Transverse colon (tissue), 4 donors: Measurements from ENCODE around the gene PIK3CB. TPM values are rescaled to one million over a fixed set of nuclear protein-coding genes. Genes with fewer than 3 reads are reported as not detected.

ENCODE experiments used
- DNase-seq: peaks from one replicate; pipeline ENCODE4 v3.0.0-alpha.2; 2019
- H3K27ac ChIP-seq, 4 donors: fragments of 200-600 bp; sonication (generic); 2 replicates each; pipeline ENCODE4 v1.5.1; 2016 to 2018; ENCODE audit warnings: inconsistent platforms in 4 of 4
- H3K27me3 ChIP-seq: fragments of 200-600 bp; sonication (generic); 2 replicates; pipeline ENCODE4 v1.5.1; 2017; ENCODE audit warnings: inconsistent platforms
- H3K36me3 ChIP-seq, 4 donors: fragments of 200-600 bp; sonication (generic); 2 replicates each; pipeline ENCODE4 v1.5.1; 2017 to 2019; ENCODE audit warnings: inconsistent platforms in 4 of 4
- H3K4me1 ChIP-seq, 4 donors: fragments of 200-600 bp; sonication (generic); 2 replicates each; pipeline ENCODE4 v1.5.1; 2017 to 2020; ENCODE audit warnings: inconsistent platforms in 4 of 4
- H3K4me3 ChIP-seq, 4 donors: fragments of 200-600 bp; sonication (generic); 1 replicate in 1 of 4; 2 replicates in 3 of 4; pipeline versions ENCODE4 v1.5.1 to v1.6.1; 2017 to 2019; ENCODE audit warnings: inconsistent platforms in 4 of 4
- H3K9me3 ChIP-seq, 2 donors: fragments of 200-600 bp; sonication (generic); 2 replicates each; pipeline ENCODE4 v1.5.1; 2017 to 2019; ENCODE audit warnings: inconsistent platforms in 2 of 2
- EP300 ChIP-seq: sonication (generic); formaldehyde crosslinking; IDR thresholded peaks from one replicate; pipeline ENCODE4 v1.6.1; 2017; ENCODE audit warnings: antibody characterized with exemption, low read depth
- POLR2A ChIP-seq: fragments of 450-650 bp; IDR thresholded peaks from one replicate; pipeline ENCODE4 v1.6.1; 2016; ENCODE audit warnings: antibody characterized with exemption, mild to moderate bottlenecking, moderate library complexity
- POLR2AphosphoS5 ChIP-seq, 3 donors: sonication (generic); formaldehyde crosslinking; IDR thresholded peaks; one replicate each; pipeline ENCODE4 v1.6.1; 2016; ENCODE audit warnings: antibody characterized with exemption in 3 of 3
- WGBS, 2 donors: methylation state at CpG; one replicate each; pipeline ENCODE4 v1.1.5; 2018; ENCODE audit warnings: low coverage in 1 of 2; 5-methylcytosine and 5-hydroxymethylcytosine counted together
- in situ Hi-C, 4 donors: fragments of 200-750 bp; cut with MboI; loops; one replicate each; pipeline versions ENCODE4 v1.15.0 to v1.15.1; 2017; ENCODE audit warnings: low sequenced_read_pairs in 3 of 4, low pct_ligation_motif_present in 1 of 4, low pct_unique_long_range_greater_than_20kb in 1 of 4
- intact Hi-C: fragments of 100-400 bp; cut with DNase I; formaldehyde crosslinking; loops from one replicate; pipeline ENCODE4 v1.15.1; 2023; ENCODE audit warnings: low total_unique reads
- total RNA-seq, 4 donors: library from RNA; depleted of rRNA; stranded (reverse); fragments of >200 nt; gene quantifications; one replicate each; pipeline ENCODE4 v1.1.0, GENCODE V29; 2016
- TF ChIP-seq, protein P1 (sequence below), 5 experiments: fragments of 200-600 bp in 3 of 5; fragments of 450-650 bp in 2 of 5; sonication (generic) in 3 of 5; IDR thresholded peaks; 1 replicate in 2 of 5; 2 replicates in 3 of 5; pipeline ENCODE4 v1.5.1; 2016 to 2017; ENCODE audit warnings: antibody characterized with exemption in 5 of 5, inconsistent platforms in 3 of 5, mild to moderate bottlenecking in 2 of 5, moderate library complexity in 1 of 5

The PIK3CB gene
- total RNA-seq, 4 donors from 2014 or later: 52.4 to 98.4 (median 76.0) TPM

DNA sequence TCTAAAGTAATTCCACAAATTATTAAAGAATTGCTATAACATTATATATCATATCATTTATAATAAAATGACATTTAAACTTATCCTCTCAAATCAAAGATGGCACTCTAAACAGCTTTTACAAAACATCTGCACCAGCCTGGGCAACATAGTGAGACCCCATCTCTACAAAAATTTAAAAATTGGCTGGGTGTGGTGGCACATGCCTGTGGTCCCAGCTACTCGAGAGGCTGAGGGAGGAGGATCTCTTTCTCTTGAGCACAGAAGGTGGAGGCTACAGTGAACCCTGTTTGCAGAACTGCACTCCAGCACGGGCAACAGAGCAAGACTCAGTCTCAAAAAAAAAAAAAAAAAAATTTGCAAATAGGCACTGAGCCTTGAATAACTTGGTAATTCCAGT lies 63.1 kb downstream of the PIK3CB start:
- TF ChIP-seq POLR2A (no peak), EP300 (no peak), POLR2AphosphoS5 (IDR thresholded peaks at IDR 0.05) (no peak)
- TF ChIP-seq, protein P1, sequence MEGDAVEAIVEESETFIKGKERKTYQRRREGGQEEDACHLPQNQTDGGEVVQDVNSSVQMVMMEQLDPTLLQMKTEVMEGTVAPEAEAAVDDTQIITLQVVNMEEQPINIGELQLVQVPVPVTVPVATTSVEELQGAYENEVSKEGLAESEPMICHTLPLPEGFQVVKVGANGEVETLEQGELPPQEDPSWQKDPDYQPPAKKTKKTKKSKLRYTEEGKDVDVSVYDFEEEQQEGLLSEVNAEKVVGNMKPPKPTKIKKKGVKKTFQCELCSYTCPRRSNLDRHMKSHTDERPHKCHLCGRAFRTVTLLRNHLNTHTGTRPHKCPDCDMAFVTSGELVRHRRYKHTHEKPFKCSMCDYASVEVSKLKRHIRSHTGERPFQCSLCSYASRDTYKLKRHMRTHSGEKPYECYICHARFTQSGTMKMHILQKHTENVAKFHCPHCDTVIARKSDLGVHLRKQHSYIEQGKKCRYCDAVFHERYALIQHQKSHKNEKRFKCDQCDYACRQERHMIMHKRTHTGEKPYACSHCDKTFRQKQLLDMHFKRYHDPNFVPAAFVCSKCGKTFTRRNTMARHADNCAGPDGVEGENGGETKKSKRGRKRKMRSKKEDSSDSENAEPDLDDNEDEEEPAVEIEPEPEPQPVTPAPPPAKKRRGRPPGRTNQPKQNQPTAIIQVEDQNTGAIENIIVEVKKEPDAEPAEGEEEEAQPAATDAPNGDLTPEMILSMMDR (IDR thresholded peaks at IDR 0.05): no peak

DNA sequence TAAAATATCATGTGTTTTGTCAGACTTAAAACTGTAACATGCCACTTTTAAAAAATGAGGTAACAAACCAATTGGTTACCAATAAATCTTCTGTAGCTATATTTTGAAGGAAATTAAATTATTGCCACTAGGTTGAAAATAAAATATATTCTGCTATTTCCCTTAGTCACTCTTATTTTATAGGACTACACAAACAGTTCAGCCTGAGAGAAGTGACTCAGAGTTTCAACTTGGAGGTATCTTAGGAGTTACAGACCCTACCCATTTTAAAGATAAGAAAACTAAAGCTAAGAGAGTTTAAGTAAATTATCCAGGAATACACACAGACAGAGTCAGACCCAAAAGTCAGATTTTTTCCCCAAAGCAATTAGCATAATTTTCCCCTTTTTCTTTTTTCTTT lies 65.1 kb downstream of the PIK3CB start:
- in situ Hi-C loops: no loop called here
- intact Hi-C loops: no loop called here
- no peaks in the 10 kb centered on the region for H3K9me3 ChIP-seq
- H3K27ac ChIP-seq: no peak overlapping the region
- H3K4me1 ChIP-seq: peaks cover 0 to 7% (median 3%) of the 10 kb centered on the region in 4 donors
- TF ChIP-seq POLR2A (no peak), POLR2AphosphoS5 (IDR thresholded peaks at IDR 0.05) (no peak), EP300 (no peak)
- TF ChIP-seq, protein P1 (IDR thresholded peaks at IDR 0.05): no peak
- no peak for DNase-seq
- no peaks in the 10 kb centered on the region for H3K27me3 ChIP-seq
- no peak overlapping the region for H3K4me3 ChIP-seq
- H3K36me3 ChIP-seq: peaks cover 0 to 9% (median 2%) of the 10 kb centered on the region in 4 donors

More for the DNA sequence above, 63.1 kb downstream of the PIK3CB start:
- Histone ChIP-seq H3K27me3 (no peaks in the 10 kb centered on the region), H3K4me1 (peaks cover 5 to 21% (median 13%) of the 10 kb centered on the region in 4 donors), H3K27ac (no peak overlapping the region), H3K36me3 (peaks cover 0 to 9% (median 2%) of the 10 kb centered on the region in 4 donors), H3K4me3 (no peak overlapping the region), H3K9me3 (no peaks in the 10 kb centered on the region)
- in situ Hi-C loops: no loop called here
- 100% methylated on average over 2 of the region's 2 CpGs for WGBS, 2 donors
- DNase-seq: no peak
- intact Hi-C loops: no loop called here

DNA sequence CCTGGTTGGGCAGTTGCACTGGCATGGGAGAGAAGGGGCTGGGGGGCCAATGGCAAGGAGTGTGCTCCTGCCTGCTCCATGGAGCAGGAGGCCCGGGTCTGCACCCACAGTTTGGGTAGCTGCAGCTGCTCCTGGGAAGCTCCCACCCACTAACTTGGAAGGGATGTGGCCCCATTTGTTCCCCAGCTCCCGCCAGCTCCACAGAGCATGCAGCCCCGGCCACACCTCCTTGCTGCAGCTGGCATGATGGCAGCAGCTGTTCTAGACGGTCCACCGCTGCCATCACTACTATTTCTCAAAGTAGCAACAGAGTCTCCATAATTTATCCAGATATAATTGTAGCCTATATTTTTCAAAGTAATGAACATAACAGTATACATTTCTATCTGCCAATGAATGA lies 65.8 kb downstream of the PIK3CB start:
- Histone ChIP-seq H3K27me3 (no peaks in the 10 kb centered on the region), H3K4me1 (peaks cover 0 to under 1% (median 0%) of the 10 kb centered on the region in 4 donors), H3K36me3 (peaks cover 0 to 9% (median 2%) of the 10 kb centered on the region in 4 donors), H3K9me3 (no peaks in the 10 kb centered on the region), H3K4me3 (no peak overlapping the region), H3K27ac (no peak overlapping the region)
- TF ChIP-seq, protein P1 (IDR thresholded peaks at IDR 0.05): no peak
- TF ChIP-seq POLR2A (no peak), EP300 (no peak), POLR2AphosphoS5 (IDR thresholded peaks at IDR 0.05) (no peak)
- in situ Hi-C loops (no loop called here), intact Hi-C loops (no loop called here)
- no peak for DNase-seq
- WGBS, 2 donors: 60 to 97% methylated on average over 1 to 5 of the region's 5 CpGs

DNA sequence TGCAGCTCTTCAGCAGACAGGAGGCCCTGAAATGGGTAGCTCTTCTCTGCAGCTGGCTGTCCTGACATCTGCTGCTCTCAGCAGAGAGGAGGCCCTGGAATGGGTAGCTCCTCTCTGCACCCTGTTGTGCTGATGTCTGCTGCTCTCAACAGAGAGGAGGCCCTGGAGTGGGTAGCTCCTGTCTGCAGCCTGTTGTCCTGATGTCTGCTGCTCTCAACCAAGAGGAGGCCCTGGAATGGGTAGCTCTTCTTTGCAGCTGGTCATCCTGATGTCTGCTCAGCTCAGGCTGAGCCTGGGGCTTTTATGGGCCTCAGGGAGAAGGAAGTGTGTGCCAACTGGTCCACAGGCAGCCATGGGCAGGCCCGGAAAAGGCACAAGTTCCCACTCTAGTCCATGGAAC lies 66.6 kb downstream of the PIK3CB start:
- Histone ChIP-seq H3K4me3 (no peak overlapping the region), H3K4me1 (no peaks in the 10 kb centered on the region), H3K27ac (no peak overlapping the region), H3K36me3 (peaks cover 0 to 9% (median 2%) of the 10 kb centered on the region in 4 donors), H3K9me3 (no peaks in the 10 kb centered on the region), H3K27me3 (no peaks in the 10 kb centered on the region)
- no peak for TF ChIP-seq POLR2AphosphoS5 (IDR thresholded peaks at IDR 0.05)
- no peak for TF ChIP-seq EP300
- TF ChIP-seq, protein P1 (IDR thresholded peaks at IDR 0.05): no peak
- no peak for TF ChIP-seq POLR2A
- 100% methylated on average over 1 of the region's 1 CpG; no CpG with 5 or more reads in 1 of the 2 donors for WGBS, 2 donors
- no peak for DNase-seq
- in situ Hi-C loops: no loop called here
- intact Hi-C loops: no loop called here
